Activated T-cell treated with anti-CD3 and anti-CD28 coated beads, Interleukin-2, amount 50 U/mL, for 1 hour (primary cell): ENCODE data around the gene FKRP.
"Not testable (repeated sequence)": the region's sequence is repeated elsewhere in the genome, so short reads cannot be mapped to it uniquely, and the experiment has no call there.

ENCODE experiments used
- DNase-seq: peaks from one replicate; pipeline ENCODE4 v3.0.0-alpha.2; 2020

Gene FKRP

GRCh38 chr19:46759817-46760333 is 14.0 kb downstream of the FKRP start:
- no peak for DNase-seq

- DNase-seq = no peak
Observed at GRCh38 chr19:46760363-46760762, 14.5 kb downstream of the FKRP start.

- not testable (repeated sequence) for DNase-seq
Observed at GRCh38 chr19:46760897-46761296, 15.0 kb downstream of the FKRP start.

- no peak for DNase-seq
Observed at GRCh38 chr19:46761418-46761831, 15.6 kb downstream of the FKRP start.

- DNase-seq = no peak
Observed at GRCh38 chr19:46762245-46762890, 16.5 kb downstream of the FKRP start.

DNA sequence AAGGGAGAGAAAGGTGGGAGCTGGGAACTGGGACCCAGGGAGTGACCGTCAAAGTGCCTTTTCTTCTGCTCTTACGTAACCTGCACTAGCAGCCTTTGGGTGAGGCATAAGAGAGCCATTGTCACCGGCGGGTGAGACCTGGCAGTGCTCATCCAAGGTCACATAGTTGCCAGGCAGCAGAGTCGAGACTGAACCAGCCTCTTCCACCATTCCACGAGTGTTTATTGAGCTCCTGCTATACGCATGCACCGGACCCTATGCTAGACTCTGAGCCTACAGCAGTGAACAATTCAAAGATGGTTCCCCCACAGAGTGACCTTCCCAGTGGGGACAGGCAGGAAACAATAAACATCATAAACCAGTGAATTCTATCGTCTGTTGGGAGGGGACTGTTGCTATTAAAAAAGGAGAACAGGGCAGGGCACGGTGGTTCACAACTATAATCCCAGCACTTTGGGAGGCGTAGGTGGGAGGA is 19.0 kb downstream of the FKRP start:
- DNase-seq = no peak

DNA sequence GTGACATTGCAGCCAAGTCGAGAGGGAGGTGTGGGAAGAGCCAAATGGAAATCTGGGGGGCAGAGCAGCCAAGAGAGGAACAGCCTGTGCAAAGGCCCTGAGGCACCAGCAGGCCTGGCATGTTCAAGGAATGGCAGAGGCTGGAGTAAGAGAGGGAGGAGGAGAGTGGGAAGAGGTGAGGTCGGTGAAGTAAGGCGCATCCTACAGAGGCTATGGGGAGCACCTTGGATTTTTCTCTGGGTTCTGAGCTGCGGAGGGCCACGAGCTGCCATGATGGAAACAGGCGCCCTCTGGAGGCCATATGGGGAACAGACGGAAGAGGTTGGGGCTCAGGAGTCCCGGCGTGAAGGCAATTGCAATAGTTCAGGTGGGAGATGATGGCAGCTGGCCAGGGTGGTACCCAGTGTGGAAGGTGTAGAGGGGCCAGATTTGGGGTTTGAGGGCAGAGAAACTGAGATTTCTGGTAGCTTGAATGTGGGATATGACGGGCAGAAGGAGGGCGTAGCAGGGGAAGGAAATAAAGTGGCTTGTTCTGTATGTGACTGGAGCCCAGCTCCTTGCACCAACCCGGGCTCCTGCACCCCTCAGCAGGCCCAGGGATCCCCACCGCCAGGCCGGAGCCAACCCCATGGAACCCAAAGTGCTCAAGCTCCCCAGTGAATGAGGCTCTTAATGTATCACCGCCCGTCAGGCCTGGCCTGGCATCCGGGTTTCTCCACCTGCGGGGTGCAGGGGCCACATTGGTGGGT is 20.9 kb downstream of the FKRP start:
- DNase-seq = peak; percentile 64

DNA sequence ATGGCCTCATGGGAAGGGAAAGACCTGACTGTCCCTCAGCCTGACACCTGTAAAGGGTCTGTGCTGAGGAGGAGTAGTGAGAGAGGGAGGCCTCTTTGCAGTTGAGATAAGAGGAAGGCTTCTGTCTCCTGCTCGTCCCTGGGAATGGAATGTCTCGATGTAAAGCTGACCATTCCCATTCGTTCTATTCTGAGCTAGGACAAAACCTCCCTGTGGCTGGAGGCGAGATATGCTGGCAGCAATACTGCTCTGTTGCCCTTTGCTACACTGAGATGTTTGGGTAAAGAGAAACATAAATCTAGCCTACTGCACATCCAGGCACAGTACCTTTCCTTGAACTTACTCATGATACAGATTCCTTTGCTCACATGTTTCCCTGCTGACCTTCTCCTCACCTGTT is 22.9 kb downstream of the FKRP start:
- DNase-seq = not testable (repeated sequence)

GRCh38 chr19:46772170-46773017 is 26.5 kb downstream of the FKRP start:
- DNase-seq = no peak

DNA sequence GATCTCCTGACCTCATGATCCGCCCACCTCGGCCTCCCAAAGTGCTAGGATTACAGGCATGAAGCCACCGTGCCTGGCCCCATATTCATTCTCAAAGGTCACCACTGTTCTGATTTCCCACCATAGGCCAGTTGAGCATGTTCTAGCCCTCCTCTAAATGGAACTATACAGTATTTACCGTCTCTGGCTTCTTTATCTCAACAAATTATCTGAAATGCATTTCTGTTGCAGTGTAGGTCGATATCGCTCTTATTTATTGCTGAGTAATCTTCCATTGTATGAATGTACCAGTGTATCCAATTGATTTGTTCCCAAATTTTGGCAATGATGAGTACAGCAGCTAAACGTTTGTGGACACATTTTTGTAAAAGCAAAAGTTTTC is 27.2 kb downstream of the FKRP start:
- DNase-seq = no peak

- no peak for DNase-seq
Observed at GRCh38 chr19:46775642-46776258, 29.9 kb downstream of the FKRP start.

GRCh38 chr19:46776927-46777911 is 31.4 kb downstream of the FKRP start:
- no peak for DNase-seq

DNA sequence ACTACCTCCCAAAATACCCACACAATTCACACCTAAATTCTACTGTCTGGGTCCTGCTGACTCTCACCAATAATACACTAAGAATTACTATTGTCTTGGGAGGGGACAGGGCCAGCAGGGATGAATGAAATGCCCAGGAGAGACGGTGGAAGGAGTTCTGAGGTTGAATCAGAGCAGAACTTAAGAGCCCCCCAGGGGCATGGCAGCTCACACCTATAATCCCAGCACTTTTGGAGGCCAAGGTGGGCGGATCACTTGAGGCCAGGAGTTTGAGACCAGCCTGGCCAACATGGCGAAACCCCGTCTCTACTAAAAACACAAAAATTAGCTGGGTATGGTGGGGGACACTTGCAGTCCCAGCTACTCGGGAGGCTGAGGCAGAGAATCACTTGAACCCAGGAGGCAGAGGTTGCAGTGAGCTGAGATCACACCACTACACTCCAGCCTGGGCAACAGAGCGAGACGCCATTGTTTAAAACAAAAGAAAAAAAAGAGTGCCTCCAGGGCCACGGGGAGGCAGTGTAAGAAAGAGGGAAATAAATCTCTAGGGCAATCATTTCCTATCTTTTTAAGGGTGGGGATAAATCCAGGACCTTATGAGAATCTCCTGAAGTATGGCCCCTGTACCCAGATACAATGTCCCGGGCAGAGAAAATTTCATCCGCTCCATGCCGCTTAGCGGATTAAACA is 32.2 kb downstream of the FKRP start:
- not testable (repeated sequence) for DNase-seq

GRCh38 chr19:46782355-46783019 is 36.6 kb downstream of the FKRP start:
- DNase-seq = no peak

GRCh38 chr19:46783670-46784069 is 37.8 kb downstream of the FKRP start:
- DNase-seq = no peak

DNA sequence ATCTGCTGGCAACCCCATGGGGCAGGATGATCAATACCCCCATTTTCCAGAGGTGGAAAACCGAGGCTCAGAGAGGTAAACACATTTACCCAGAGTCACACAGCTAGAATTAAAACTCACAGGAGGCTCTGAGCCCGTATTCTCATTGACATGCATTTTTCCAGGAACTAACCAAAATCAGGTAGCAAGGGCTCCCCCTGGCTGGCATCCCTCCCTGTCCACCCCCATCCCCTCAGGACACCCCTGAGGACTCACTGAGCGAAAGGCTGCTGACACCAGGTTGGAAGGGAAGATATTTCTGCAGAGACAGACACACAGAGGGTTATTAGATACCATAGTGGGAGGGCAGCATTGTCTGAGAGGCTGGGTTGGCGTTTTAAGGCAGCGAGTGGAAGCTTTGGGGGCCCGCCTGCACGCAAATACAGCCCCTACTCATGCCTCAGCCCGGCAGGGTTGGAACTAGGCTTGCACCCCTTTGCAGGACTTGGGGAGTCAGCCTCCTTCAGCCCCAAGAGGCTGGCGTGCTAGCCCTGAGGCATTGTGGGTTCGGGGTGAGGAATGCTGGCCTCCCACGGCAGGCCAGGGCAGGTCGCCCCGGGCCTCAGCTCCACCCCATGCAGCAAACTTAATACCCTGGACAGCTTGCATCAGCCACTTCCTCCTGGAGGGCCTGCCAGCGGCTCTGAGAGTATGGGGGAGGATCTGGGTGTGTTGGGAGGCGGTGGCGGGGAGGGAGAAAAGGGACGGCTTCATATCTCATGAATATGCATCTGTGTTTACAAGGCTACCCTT is 38.6 kb downstream of the FKRP start:
- DNase-seq = peak; percentile 38

GRCh38 chr19:46785054-46785979 is 39.5 kb downstream of the FKRP start:
- DNase-seq = no peak

- DNase-seq = no peak
Observed at GRCh38 chr19:46785980-46786235, 40.1 kb downstream of the FKRP start.
